Measurements from ENCODE around the gene RPGR. TPM values are rescaled to one million over a fixed set of nuclear protein-coding genes. Genes with fewer than 3 reads are reported as not detected.

Gene RPGR
- total RNA-seq, 1 experiment from 2014 or later: 10.4 TPM

GRCh38 chrX:38293741-38294140, 33.6 kb downstream of the RPGR start:
- CTCF ChIA-PET: no interaction called here
- H3K9me2 ChIP-seq (ENCODE audit: insufficient read depth): no peaks in the 10 kb centered on the region
- no peaks in the 10 kb centered on the region for H3K27me3 ChIP-seq (ENCODE audit: insufficient read depth, low read length)
- ATAC-seq (no peak), DNase-seq (ENCODE audit: low read depth, low spot score) (no peak)
- no peak overlapping the region for H3K9ac ChIP-seq (ENCODE audit: low read length)
- H4K20me1 ChIP-seq (ENCODE audit: insufficient read depth): no peaks in the 10 kb centered on the region
- no peaks in the 10 kb centered on the region for H3K36me3 ChIP-seq (ENCODE audit: control insufficient read depth in 1 of 2, insufficient read depth in 2 of 2, low read length in 2 of 2)
- no peaks in the 10 kb centered on the region for H3K4me1 ChIP-seq (ENCODE audit: control insufficient read depth in 1 of 2, insufficient read depth in 2 of 2, low read length in 2 of 2)
- POLR2A ChIA-PET: no interaction called here
- no peak overlapping the region for H3K4me2 ChIP-seq (ENCODE audit: low read length)
- intact Hi-C loops (cut with micrococcal nuclease): no loop called here
- RAD21 ChIA-PET (ENCODE audit: low non-redundant PET in 1 of 2, low total read pairs in 2 of 2, uncharacterized antibody in 2 of 2, unreplicated experiment in 2 of 2): no interaction called here
- TF ChIP-seq POLR2A (IDR thresholded peaks at IDR 0.05; ENCODE audit: borderline replicate concordance, extremely low read depth, insufficient read depth, insufficient read length) (no peak), EZH2phosphoT487 (IDR thresholded peaks at IDR 0.05; ENCODE audit: borderline replicate concordance) (no peak), RAD21 (IDR thresholded peaks at IDR 0.05; ENCODE audit: low read depth) (peak; percentile 18; the same call in 1 of the 2 replicates)
- TF ChIP-seq, protein P1, sequence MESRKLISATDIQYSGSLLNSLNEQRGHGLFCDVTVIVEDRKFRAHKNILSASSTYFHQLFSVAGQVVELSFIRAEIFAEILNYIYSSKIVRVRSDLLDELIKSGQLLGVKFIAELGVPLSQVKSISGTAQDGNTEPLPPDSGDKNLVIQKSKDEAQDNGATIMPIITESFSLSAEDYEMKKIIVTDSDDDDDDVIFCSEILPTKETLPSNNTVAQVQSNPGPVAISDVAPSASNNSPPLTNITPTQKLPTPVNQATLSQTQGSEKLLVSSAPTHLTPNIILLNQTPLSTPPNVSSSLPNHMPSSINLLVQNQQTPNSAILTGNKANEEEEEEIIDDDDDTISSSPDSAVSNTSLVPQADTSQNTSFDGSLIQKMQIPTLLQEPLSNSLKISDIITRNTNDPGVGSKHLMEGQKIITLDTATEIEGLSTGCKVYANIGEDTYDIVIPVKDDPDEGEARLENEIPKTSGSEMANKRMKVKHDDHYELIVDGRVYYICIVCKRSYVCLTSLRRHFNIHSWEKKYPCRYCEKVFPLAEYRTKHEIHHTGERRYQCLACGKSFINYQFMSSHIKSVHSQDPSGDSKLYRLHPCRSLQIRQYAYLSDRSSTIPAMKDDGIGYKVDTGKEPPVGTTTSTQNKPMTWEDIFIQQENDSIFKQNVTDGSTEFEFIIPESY (IDR thresholded peaks at IDR 0.05; ENCODE audit: extremely low read depth, insufficient replicate concordance, low read length): no peak
- H3K27ac ChIP-seq (ENCODE audit: low read depth, low read length): no peak overlapping the region
- H3K4me3 ChIP-seq (replicated peaks in 1 of 2; ENCODE audit: low read depth in 1 of 2, low read length in 2 of 2): no peak overlapping the region
- H3K79me2 ChIP-seq (ENCODE audit: insufficient read depth, low read length): no peaks in the 10 kb centered on the region
- no TSS peak for BruUV-seq (replicated peaks)
- no peaks in the 10 kb centered on the region for H3K9me3 ChIP-seq (ENCODE audit: control insufficient read depth in 1 of 2, insufficient read depth in 1 of 2, low read depth in 1 of 2, low read length in 2 of 2)
- H2AFZ ChIP-seq (ENCODE audit: low read depth, low read length, poor library complexity, severe bottlenecking): no peak overlapping the region

DNA sequence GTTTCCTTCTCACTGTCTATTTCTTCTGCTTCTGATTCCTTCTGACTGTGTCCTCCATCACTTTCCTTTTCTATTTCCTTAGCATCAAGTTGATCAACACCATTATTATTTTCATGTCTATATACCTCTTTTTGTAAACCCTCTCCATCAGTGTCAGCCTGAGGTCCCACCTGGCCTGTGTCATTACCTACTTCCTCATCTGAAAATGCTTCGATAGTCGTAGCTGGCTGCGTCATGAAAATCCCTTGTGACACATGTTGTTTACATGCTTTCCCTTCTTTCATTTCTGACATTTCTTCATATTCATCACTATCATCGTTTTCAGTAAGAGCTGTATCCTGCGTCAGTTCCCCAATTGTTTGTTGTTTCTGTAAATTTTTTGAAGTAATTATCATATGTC, 39.6 kb downstream of the RPGR start:
- Histone ChIP-seq H4K20me1 (ENCODE audit: insufficient read depth) (no peaks in the 10 kb centered on the region), H3K27ac (ENCODE audit: low read depth, low read length) (no peak overlapping the region), H2AFZ (ENCODE audit: low read depth, low read length, poor library complexity, severe bottlenecking) (no peak overlapping the region), H3K4me1 (ENCODE audit: control insufficient read depth in 1 of 2, insufficient read depth in 2 of 2, low read length in 2 of 2) (no peaks in the 10 kb centered on the region), H3K9me2 (ENCODE audit: insufficient read depth) (no peaks in the 10 kb centered on the region), H3K4me3 (replicated peaks in 1 of 2; ENCODE audit: low read depth in 1 of 2, low read length in 2 of 2) (no peak overlapping the region), H3K9ac (ENCODE audit: low read length) (no peak overlapping the region), H3K9me3 (ENCODE audit: control insufficient read depth in 1 of 2, insufficient read depth in 1 of 2, low read depth in 1 of 2, low read length in 2 of 2) (no peaks in the 10 kb centered on the region), H3K27me3 (ENCODE audit: insufficient read depth, low read length) (no peaks in the 10 kb centered on the region), H3K79me2 (ENCODE audit: insufficient read depth, low read length) (no peaks in the 10 kb centered on the region), H3K4me2 (ENCODE audit: low read length) (no peak overlapping the region), H3K36me3 (ENCODE audit: control insufficient read depth in 1 of 2, insufficient read depth in 2 of 2, low read length in 2 of 2) (no peaks in the 10 kb centered on the region)
- ChIA-PET RAD21 (ENCODE audit: low non-redundant PET in 1 of 2, low total read pairs in 2 of 2, uncharacterized antibody in 2 of 2, unreplicated experiment in 2 of 2) (no interaction called here), POLR2A (no interaction called here), CTCF (no interaction called here)
- no TSS peak for BruUV-seq (replicated peaks)
- no peak for DNase-seq (ENCODE audit: low read depth, low spot score)
- intact Hi-C loops (cut with micrococcal nuclease): no loop called here
- no peak for ATAC-seq
- no peak for TF ChIP-seq ZFX (IDR thresholded peaks at IDR 0.05)
- TF ChIP-seq, protein P2, sequence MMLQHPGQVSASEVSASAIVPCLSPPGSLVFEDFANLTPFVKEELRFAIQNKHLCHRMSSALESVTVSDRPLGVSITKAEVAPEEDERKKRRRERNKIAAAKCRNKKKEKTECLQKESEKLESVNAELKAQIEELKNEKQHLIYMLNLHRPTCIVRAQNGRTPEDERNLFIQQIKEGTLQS (IDR thresholded peaks at IDR 0.05): no peak
- TF ChIP-seq YY1 (IDR thresholded peaks at IDR 0.05; ENCODE audit: extremely low read depth, insufficient replicate concordance, low read depth, low read length): no peak
- TF ChIP-seq TCF7L2 (IDR thresholded peaks at IDR 0.05; ENCODE audit: borderline replicate concordance, extremely low read depth, insufficient read depth, insufficient read length): no peak
- no peak for TF ChIP-seq POLR2A (IDR thresholded peaks at IDR 0.05; ENCODE audit: borderline replicate concordance, extremely low read depth, insufficient read depth, insufficient read length)
- TF ChIP-seq, protein P3, sequence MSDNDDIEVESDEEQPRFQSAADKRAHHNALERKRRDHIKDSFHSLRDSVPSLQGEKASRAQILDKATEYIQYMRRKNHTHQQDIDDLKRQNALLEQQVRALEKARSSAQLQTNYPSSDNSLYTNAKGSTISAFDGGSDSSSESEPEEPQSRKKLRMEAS (IDR thresholded peaks at IDR 0.05): no peak
- TF ChIP-seq, protein P1 (IDR thresholded peaks at IDR 0.05; ENCODE audit: extremely low read depth, insufficient replicate concordance, low read length): no peak
- TF ChIP-seq, protein P4, sequence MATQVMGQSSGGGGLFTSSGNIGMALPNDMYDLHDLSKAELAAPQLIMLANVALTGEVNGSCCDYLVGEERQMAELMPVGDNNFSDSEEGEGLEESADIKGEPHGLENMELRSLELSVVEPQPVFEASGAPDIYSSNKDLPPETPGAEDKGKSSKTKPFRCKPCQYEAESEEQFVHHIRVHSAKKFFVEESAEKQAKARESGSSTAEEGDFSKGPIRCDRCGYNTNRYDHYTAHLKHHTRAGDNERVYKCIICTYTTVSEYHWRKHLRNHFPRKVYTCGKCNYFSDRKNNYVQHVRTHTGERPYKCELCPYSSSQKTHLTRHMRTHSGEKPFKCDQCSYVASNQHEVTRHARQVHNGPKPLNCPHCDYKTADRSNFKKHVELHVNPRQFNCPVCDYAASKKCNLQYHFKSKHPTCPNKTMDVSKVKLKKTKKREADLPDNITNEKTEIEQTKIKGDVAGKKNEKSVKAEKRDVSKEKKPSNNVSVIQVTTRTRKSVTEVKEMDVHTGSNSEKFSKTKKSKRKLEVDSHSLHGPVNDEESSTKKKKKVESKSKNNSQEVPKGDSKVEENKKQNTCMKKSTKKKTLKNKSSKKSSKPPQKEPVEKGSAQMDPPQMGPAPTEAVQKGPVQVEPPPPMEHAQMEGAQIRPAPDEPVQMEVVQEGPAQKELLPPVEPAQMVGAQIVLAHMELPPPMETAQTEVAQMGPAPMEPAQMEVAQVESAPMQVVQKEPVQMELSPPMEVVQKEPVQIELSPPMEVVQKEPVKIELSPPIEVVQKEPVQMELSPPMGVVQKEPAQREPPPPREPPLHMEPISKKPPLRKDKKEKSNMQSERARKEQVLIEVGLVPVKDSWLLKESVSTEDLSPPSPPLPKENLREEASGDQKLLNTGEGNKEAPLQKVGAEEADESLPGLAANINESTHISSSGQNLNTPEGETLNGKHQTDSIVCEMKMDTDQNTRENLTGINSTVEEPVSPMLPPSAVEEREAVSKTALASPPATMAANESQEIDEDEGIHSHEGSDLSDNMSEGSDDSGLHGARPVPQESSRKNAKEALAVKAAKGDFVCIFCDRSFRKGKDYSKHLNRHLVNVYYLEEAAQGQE (IDR thresholded peaks at IDR 0.05; ENCODE audit: low read depth): no peak
- TF ChIP-seq EZH2phosphoT487 (IDR thresholded peaks at IDR 0.05; ENCODE audit: borderline replicate concordance): no peak
- no peak for TF ChIP-seq ZNF274 (IDR thresholded peaks at IDR 0.05; ENCODE audit: low read depth, low read length)
